BE2C (cell line): ENCODE measurements around the gene MAOB.

Experiments
- DNase-seq: peaks from one replicate; pipeline ENCODE4 v3.0.0-alpha.2; 2020
- H3K27me3 ChIP-seq: fragments of 250-450 bp; sonication (Bioruptor Pico); 2 replicates; pipeline ENCODE4 v1.5.1; 2020; ENCODE audit warnings: mild to moderate bottlenecking
- H3K36me3 ChIP-seq: fragments of 250-450 bp; sonication (Bioruptor Pico); 2 replicates; pipeline ENCODE4 v1.5.1; 2020; ENCODE audit warnings: mild to moderate bottlenecking
- H3K4me1 ChIP-seq: fragments of 250-450 bp; sonication (Bioruptor Pico); 2 replicates; pipeline ENCODE4 v1.5.1; 2020
- H3K4me3 ChIP-seq: 2 replicates; pipeline ENCODE4 v1.5.1; 2011; ENCODE audit warnings: low read depth, low read length
- H3K9me3 ChIP-seq: fragments of 250-450 bp; sonication (Bioruptor Pico); 2 replicates; pipeline ENCODE4 v1.5.1; 2020
- CTCF ChIP-seq: IDR thresholded peaks from 2 replicates; pipeline ENCODE4 v1.5.1; 2012; ENCODE audit warnings: mild to moderate bottlenecking, low read depth, low read length

MAOB gene

GRCh38 chrX:43876680-43877079 lies 5.6 kb downstream of the MAOB start:
- no peak for TF ChIP-seq CTCF
- Histone ChIP-seq H3K27me3 (no peaks in the 10 kb centered on the region), H3K36me3 (no peaks in the 10 kb centered on the region), H3K9me3 (no peaks in the 10 kb centered on the region), H3K4me3 (no peak overlapping the region), H3K4me1 (no peaks in the 10 kb centered on the region)
- DNase-seq: no peak

GRCh38 chrX:43870758-43871419 lies 11.4 kb downstream of the MAOB start:
- H3K4me3 ChIP-seq: no peak overlapping the region
- no peak for DNase-seq
- H3K27me3 ChIP-seq: no peaks in the 10 kb centered on the region
- H3K36me3 ChIP-seq: no peaks in the 10 kb centered on the region
- no peak for TF ChIP-seq CTCF
- no peaks in the 10 kb centered on the region for H3K9me3 ChIP-seq
- H3K4me1 ChIP-seq: no peaks in the 10 kb centered on the region

GRCh38 chrX:43870011-43870410 lies 12.2 kb downstream of the MAOB start:
- no peak overlapping the region for H3K4me3 ChIP-seq
- H3K4me1 ChIP-seq: no peaks in the 10 kb centered on the region
- no peaks in the 10 kb centered on the region for H3K27me3 ChIP-seq
- no peak for DNase-seq
- TF ChIP-seq CTCF: no peak
- H3K36me3 ChIP-seq: no peaks in the 10 kb centered on the region
- no peaks in the 10 kb centered on the region for H3K9me3 ChIP-seq

- Histone ChIP-seq H3K36me3 (no peaks in the 10 kb centered on the region), H3K4me3 (peak overlapping the region; percentile 47), H3K27me3 (no peaks in the 10 kb centered on the region), H3K9me3 (no peaks in the 10 kb centered on the region), H3K4me1 (no peaks in the 10 kb centered on the region)
- no peak for DNase-seq
- TF ChIP-seq CTCF: no peak
Measured at GRCh38 chrX:43868791-43869190, 13.5 kb downstream of the MAOB start.

- H3K27me3 ChIP-seq: no peaks in the 10 kb centered on the region
- H3K9me3 ChIP-seq: no peaks in the 10 kb centered on the region
- H3K36me3 ChIP-seq: no peaks in the 10 kb centered on the region
- DNase-seq: no peak
- H3K4me3 ChIP-seq: no peak overlapping the region
- TF ChIP-seq CTCF: no peak
- H3K4me1 ChIP-seq: no peaks in the 10 kb centered on the region
Measured at GRCh38 chrX:43866423-43866822, 15.8 kb downstream of the MAOB start.

- Histone ChIP-seq H3K9me3 (no peaks in the 10 kb centered on the region), H3K27me3 (no peaks in the 10 kb centered on the region), H3K4me3 (no peak overlapping the region), H3K4me1 (no peaks in the 10 kb centered on the region), H3K36me3 (no peaks in the 10 kb centered on the region)
- no peak for DNase-seq
- no peak for TF ChIP-seq CTCF
Measured at GRCh38 chrX:43865791-43866190, 16.5 kb downstream of the MAOB start.
